Adrenal gland (tissue), 12 donors: ENCODE measurements around the gene STK25. TPM values are rescaled to one million over a fixed set of nuclear protein-coding genes. Genes with fewer than 3 reads are reported as not detected.

Experiments
- DNase-seq, 7 donors: peaks; one replicate each; pipeline ENCODE4 v3.0.0-alpha.2; 2019 to 2020
- H3K27ac ChIP-seq, 5 donors: fragments of 200-600 bp; sonication (generic) in 4 of 5; 1 replicate in 3 of 5; 2 replicates in 2 of 5; pipeline versions ENCODE4 v1.5.1 to v1.8.0; 2016 to 2020; ENCODE audit warnings: mild to moderate bottlenecking in 1 of 5
- H3K27me3 ChIP-seq: fragments of 200-600 bp; 2 replicates; pipeline ENCODE4 v1.8.0; 2021
- H3K36me3 ChIP-seq, 2 donors: fragments of 200-600 bp; replicated peaks in 1 of 2; 1 replicate in 1 of 2; 2 replicates in 1 of 2; pipeline versions ENCODE4 v1.5.1 to v1.8.0; 2018 to 2022
- H3K4me1 ChIP-seq, 2 donors: fragments of 200-600 bp; replicated peaks in 1 of 2; 1 replicate in 1 of 2; 2 replicates in 1 of 2; pipeline versions ENCODE4 v1.5.1 to v1.8.0; 2018 to 2021
- H3K4me3 ChIP-seq, 4 donors: fragments of 200-600 bp; sonication (generic) in 3 of 4; one replicate each; pipeline ENCODE4 v1.5.1; 2016 to 2018
- H3K9me3 ChIP-seq, 3 donors: fragments of 200-600 bp; sonication (generic) in 1 of 3; replicated peaks in 1 of 3; 1 replicate in 2 of 3; 2 replicates in 1 of 3; pipeline versions ENCODE4 v1.5.1 to v1.8.0; 2016 to 2021
- POLR2A ChIP-seq, 2 donors: fragments of 450-650 bp; IDR thresholded peaks; one replicate each; pipeline ENCODE4 v1.6.1; 2017; ENCODE audit warnings: antibody characterized with exemption in 2 of 2, mild to moderate bottlenecking in 2 of 2, moderate library complexity in 1 of 2
- WGBS, 4 donors: extraction: QIAGEN DNeasy Blood & Tissue Kit in 2 of 4; methylation state at CpG; one replicate each; pipeline versions ENCODE4 v1.1.5 to v1.1.7; 2013 to 2017; 5-methylcytosine and 5-hydroxymethylcytosine counted together
- intact Hi-C, 2 donors: fragments of 100-400 bp; cut with DNase I; formaldehyde crosslinking; loops; one replicate each; pipeline versions ENCODE4 v1.14.1 to v1.15.0; 2022 to 2023
- polyA plus RNA-seq, 3 donors: library from polyadenylated mRNA; stranded (reverse); fragments of 200-250 nt in 2 of 3; fragments of 350-450 nt in 1 of 3; fragmentation: Illumina TruSeq in 1 of 3; extraction: RNeasy Lipid Tissue Mini Kit (QIAGEN cat#74804) in 1 of 3; gene quantifications; one replicate each; pipeline ENCODE4 v1.2.3, GENCODE V29; 2013 to 2014
- total RNA-seq, 9 donors: library from RNA; depleted of rRNA in 4 of 9; stranded (reverse); fragments of >200 nt in 4 of 9; fragments of 120-200 nt in 1 of 9; fragmentation: NEBNext Ultra II Directional in 1 of 9; extraction: Animal tissue kit (Norgen Biotek cat#: 25700) in 1 of 9; gene quantifications; one replicate each; pipeline versions ENCODE4 v1.1.0 to v1.2.4, GENCODE V29; 2013 to 2023
- TF ChIP-seq, protein P1 (sequence below), 6 experiments: fragments of 450-650 bp in 4 of 6; fragments of 200-600 bp in 2 of 6; sonication (generic) in 1 of 6; IDR thresholded peaks; 1 replicate in 5 of 6; 2 replicates in 1 of 6; pipeline versions ENCODE4 v1.5.1 to v1.8.0; 2016 to 2021; ENCODE audit warnings: antibody characterized with exemption in 6 of 6, mild to moderate bottlenecking in 2 of 6, moderate library complexity in 1 of 6
- donor health status: healthy with polysubstance abuse.
- donor health status: Bipolar disorder and iron deficiency.
- donor health status: DM: yes; HTN: yes; CAD: no.
- donor health status: DM: no; HTN: no; CAD: no.
- donor health status: DM: no; HTN: no; CAD: no.
- donor health status: DM: yes; HTN: yes; CAD: no.

STK25 gene
- total and polyA plus RNA-seq, 12 donors: 71.4 to 352 (median 167) TPM

DNA sequence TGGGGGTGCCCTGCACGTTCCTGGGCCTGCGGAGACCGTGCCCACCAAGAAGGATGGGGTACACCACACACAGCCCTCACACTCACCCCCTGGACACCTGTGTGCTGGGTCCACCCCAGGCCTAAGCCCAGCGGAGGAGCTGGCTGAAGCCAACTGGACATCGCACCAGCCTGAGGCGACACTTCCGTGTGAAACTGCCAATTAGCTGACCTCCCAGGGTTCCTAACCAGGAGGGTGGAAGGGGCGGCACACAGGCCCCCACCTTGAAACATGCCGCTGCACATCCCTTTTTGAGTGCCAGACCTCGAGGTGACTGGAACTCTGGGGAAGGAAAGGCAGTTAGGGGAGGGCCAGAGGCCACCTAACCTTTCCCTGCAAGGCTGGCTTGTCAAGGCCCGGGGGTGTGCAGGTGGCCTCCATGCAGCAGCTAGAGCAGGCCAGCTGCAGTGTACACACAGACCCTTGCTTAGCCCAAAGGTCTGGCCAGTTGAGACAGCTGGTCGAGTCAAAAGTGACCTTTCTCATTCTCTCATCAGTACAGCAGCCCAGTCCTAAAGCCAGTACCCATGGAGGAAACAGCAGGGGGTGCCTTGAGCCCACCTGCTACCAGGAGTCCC, 4.5 kb downstream of the STK25 start:
- TF ChIP-seq, protein P1, sequence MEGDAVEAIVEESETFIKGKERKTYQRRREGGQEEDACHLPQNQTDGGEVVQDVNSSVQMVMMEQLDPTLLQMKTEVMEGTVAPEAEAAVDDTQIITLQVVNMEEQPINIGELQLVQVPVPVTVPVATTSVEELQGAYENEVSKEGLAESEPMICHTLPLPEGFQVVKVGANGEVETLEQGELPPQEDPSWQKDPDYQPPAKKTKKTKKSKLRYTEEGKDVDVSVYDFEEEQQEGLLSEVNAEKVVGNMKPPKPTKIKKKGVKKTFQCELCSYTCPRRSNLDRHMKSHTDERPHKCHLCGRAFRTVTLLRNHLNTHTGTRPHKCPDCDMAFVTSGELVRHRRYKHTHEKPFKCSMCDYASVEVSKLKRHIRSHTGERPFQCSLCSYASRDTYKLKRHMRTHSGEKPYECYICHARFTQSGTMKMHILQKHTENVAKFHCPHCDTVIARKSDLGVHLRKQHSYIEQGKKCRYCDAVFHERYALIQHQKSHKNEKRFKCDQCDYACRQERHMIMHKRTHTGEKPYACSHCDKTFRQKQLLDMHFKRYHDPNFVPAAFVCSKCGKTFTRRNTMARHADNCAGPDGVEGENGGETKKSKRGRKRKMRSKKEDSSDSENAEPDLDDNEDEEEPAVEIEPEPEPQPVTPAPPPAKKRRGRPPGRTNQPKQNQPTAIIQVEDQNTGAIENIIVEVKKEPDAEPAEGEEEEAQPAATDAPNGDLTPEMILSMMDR (IDR thresholded peaks at IDR 0.05): no peak
- no peak for TF ChIP-seq POLR2A (IDR thresholded peaks at IDR 0.05)
- DNase-seq: no peak

GRCh38 chr2:241502281-241502680, 6.1 kb downstream of the STK25 start:
- DNase-seq: no peak
- 84 to 98% (median 95%) methylated on average over 11 of the region's 11 CpGs for WGBS, 4 donors
- H3K36me3 ChIP-seq: peaks cover 0 to 26% of the 10 kb centered on the region in 2 donors
- TF ChIP-seq, protein P1 (IDR thresholded peaks at IDR 0.05): no peak
- no peak for TF ChIP-seq POLR2A (IDR thresholded peaks at IDR 0.05)
- H3K9me3 ChIP-seq: no peaks in the 10 kb centered on the region
- no peak overlapping the region for H3K27ac ChIP-seq
- H3K4me3 ChIP-seq: no peak overlapping the region
- intact Hi-C loops: loop anchor here in 1 of 2 donors (10.0 kb wide), 1 partner anchor 137 kb away; no protein-coding TSS in a partner anchor
- no peaks in the 10 kb centered on the region for H3K27me3 ChIP-seq
- H3K4me1 ChIP-seq: peaks cover 8 to 15% of the 10 kb centered on the region in 2 donors

More for the DNA sequence above, 4.5 kb downstream of the STK25 start:
- 75 to 94% (median 83%) methylated on average over 8 to 12 of the region's 12 CpGs for WGBS, 4 donors
- Histone ChIP-seq H3K4me1 (peaks cover 12 to 18% of the 10 kb centered on the region in 2 donors), H3K27me3 (no peaks in the 10 kb centered on the region), H3K36me3 (peaks cover 0 to 13% of the 10 kb centered on the region in 2 donors), H3K4me3 (no peak overlapping the region), H3K9me3 (no peaks in the 10 kb centered on the region), H3K27ac (no peak overlapping the region)
- intact Hi-C loops: loop anchor here in 1 of 2 donors (10.0 kb wide), 1 partner anchor 139 kb away; no protein-coding TSS in a partner anchor

DNA sequence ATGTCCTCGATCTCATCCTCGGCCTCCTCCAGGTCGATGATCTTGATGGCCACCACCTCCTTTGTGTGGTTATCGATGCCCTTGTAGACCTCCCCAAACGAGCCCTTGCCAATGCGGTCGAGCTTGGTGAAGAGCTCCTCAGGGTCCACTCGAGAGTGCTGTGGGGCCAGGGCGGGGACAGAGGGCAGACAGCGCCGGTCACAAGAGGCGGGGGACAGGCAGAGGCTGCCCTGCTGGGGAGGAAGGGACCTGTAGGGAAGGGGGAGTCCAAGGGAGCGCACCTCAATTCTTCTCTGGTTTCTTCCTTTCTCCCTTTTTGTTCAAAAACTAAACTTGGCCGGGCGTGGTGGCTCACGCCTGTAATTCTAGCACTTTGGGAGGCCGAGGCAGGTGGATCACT, 6.8 kb downstream of the STK25 start:
- H3K9me3 ChIP-seq: no peaks in the 10 kb centered on the region
- WGBS, 4 donors: 94 to 97% (median 95%) methylated on average over 8 to 17 of the region's 17 CpGs

GRCh38 chr2:241501099-241501541, 7.3 kb downstream of the STK25 start:
- Histone ChIP-seq H3K9me3 (no peaks in the 10 kb centered on the region), H3K27ac (no peak overlapping the region), H3K4me3 (no peak overlapping the region), H3K4me1 (peaks cover 0 to 4% of the 10 kb centered on the region in 2 donors), H3K27me3 (no peaks in the 10 kb centered on the region), H3K36me3 (peaks cover 0 to 36% of the 10 kb centered on the region in 2 donors)
- no peak for DNase-seq
- intact Hi-C loops: loop anchor here in 1 of 2 donors (10.0 kb wide), 1 partner anchor 136 kb away; no protein-coding TSS in a partner anchor
- 91 to 100% (median 92%) methylated on average over 2 to 12 of the region's 12 CpGs for WGBS, 4 donors
- no peak for TF ChIP-seq POLR2A (IDR thresholded peaks at IDR 0.05)
- TF ChIP-seq, protein P1 (IDR thresholded peaks at IDR 0.05): no peak

More for the DNA sequence above, 6.8 kb downstream of the STK25 start:
- Histone ChIP-seq H3K4me1 (peaks cover under 1 to 7% of the 10 kb centered on the region in 2 donors), H3K27ac (no peak overlapping the region), H3K36me3 (peaks cover 0 to 33% of the 10 kb centered on the region in 2 donors), H3K27me3 (no peaks in the 10 kb centered on the region), H3K4me3 (no peak overlapping the region)
- intact Hi-C loops: loop anchor here in 1 of 2 donors (10.0 kb wide), 1 partner anchor 137 kb away; no protein-coding TSS in a partner anchor
- DNase-seq: no peak
- no peak for TF ChIP-seq POLR2A (IDR thresholded peaks at IDR 0.05)
- TF ChIP-seq, protein P1 (IDR thresholded peaks at IDR 0.05): no peak
